ENCODE measurements around the gene CUX1. TPM values are rescaled to one million over a fixed set of nuclear protein-coding genes. Genes with fewer than 3 reads are reported as not detected.

CUX1 gene
- polyA plus RNA-seq, 4 donors, result 29.2 to 77.5 (median 32.3) TPM

DNA sequence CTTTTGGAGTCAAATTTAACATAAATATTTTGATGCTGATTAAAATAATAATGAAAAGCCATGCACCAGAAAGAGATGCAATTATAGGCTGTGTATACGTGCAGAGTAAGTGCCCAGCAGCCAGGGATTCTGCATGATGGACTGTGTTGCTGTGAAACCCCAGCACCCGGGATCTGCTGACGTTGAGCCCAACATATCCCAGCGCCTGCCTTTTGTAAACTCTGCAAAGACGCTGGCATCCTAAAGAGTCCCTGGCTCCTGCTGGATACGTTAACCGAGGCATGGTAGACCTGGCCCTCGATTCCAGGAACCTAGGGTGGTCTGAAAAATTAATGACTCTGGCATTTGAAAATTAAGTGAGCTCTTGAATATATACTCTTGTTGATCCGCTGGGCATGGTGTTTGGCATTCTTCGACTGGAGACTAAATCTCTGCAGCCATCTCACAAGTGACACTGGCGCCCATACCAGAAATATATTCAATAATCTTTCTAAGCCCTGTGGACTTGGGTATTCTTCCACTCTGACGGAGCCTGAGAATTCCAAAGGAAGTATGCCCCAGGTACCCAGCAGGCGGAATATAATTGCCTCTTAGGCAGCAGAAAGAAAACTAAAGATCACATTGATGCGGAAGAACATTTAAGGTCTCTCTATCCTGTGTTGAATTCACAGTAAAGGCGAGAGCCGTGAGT is 278.0 kb downstream of the CUX1 start:
- Histone ChIP-seq H3K27ac (ENCODE audit: low read depth in 1 of 3, low read length in 2 of 3) (no peak overlapping the region), H3K36me3 (ENCODE audit: control insufficient read depth in 3 of 3, insufficient read depth in 2 of 3, low read depth in 1 of 3, low read length in 3 of 3) (peaks cover 0 to 32% (median 2%) of the 10 kb centered on the region in 3 donors), H3K4me3 (ENCODE audit: low read depth in 1 of 3, low read length in 3 of 3) (no peak overlapping the region), H3K4me1 (ENCODE audit: control insufficient read depth in 3 of 3, insufficient read depth in 2 of 3, low read depth in 1 of 3, low read length in 2 of 3) (peaks cover 3 to 36% (median 5%) of the 10 kb centered on the region in 3 donors), H3K9me3 (ENCODE audit: control insufficient read depth in 2 of 2, insufficient read depth in 1 of 2, low read depth in 1 of 2, low read length in 1 of 2) (no peaks in the 10 kb centered on the region), H3K27me3 (ENCODE audit: control insufficient read depth in 3 of 3, insufficient read depth in 3 of 3, low read length in 3 of 3) (no peaks in the 10 kb centered on the region)
- FAIRE-seq (no peak), DNase-seq (no peak)
- WGBS, 3 donors, result 89 to 95% (median 94%) methylated on average over 16 of the region's 16 CpGs

DNA sequence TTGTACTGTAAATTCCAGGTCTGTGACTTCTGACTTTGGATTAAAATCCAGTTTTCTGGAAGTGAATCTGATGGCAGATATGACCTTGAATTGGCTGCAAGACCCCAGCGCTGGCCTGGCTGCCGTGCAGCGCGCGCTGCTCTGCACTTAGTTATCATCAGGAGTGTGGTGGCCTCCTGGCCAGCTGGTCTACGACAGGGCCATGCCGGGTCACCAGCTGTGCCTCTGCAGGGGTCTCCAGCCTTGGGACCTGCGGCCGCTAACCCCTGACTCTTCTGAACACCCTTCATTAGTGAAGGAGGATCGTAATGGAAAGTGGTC is 278.5 kb downstream of the CUX1 start:
- FAIRE-seq (no peak), DNase-seq (no peak)
- Histone ChIP-seq H3K27ac (ENCODE audit: low read depth in 1 of 3, low read length in 2 of 3) (peak overlapping the region in 1 of 3 donors; percentile 86), H3K9me3 (ENCODE audit: control insufficient read depth in 2 of 2, insufficient read depth in 1 of 2, low read depth in 1 of 2, low read length in 1 of 2) (no peaks in the 10 kb centered on the region), H3K4me1 (ENCODE audit: control insufficient read depth in 3 of 3, insufficient read depth in 2 of 3, low read depth in 1 of 3, low read length in 2 of 3) (peaks cover 3 to 36% (median 5%) of the 10 kb centered on the region in 3 donors), H3K36me3 (ENCODE audit: control insufficient read depth in 3 of 3, insufficient read depth in 2 of 3, low read depth in 1 of 3, low read length in 3 of 3) (peaks cover 3 to 37% (median 4%) of the 10 kb centered on the region in 3 donors), H3K27me3 (ENCODE audit: control insufficient read depth in 3 of 3, insufficient read depth in 3 of 3, low read length in 3 of 3) (no peaks in the 10 kb centered on the region), H3K4me3 (ENCODE audit: low read depth in 1 of 3, low read length in 3 of 3) (no peak overlapping the region)
- 91 to 97% (median 93%) methylated on average over 10 of the region's 10 CpGs for WGBS, 3 donors

DNA sequence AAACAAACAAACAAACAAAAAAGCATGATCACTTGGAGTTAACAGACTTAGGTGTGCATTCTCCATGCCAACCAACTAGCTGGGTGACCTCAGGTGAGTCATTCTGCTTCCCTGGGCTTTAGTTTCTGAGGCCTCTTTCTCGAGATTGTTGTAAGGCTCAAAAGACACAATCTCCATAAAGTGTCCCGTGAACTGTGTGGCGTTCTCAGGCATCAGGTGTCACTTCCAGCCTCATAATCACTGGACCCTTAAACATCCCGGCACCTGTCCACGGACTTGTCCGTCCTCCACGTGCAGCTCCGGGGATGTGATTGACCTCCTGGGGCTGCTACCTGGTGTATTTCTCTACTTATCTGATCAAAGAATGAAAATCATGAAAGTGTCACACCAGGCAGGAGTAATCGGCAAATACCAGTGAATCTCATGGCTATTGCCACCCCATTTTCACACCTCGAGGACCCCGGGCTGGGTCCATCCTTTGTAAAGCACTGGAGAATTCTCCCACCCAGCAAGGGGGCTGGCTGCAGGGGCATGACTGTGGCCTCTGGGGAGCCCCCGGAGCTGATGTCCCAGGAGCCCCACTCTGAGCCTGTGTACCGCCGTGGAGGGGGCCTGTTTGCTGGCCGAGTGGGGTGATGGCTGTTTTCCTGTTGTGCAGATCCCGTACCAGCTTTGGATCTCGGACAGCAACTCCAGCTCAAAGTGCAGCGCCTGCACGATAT is 279.4 kb downstream of the CUX1 start:
- no peak overlapping the region for H3K4me3 ChIP-seq (ENCODE audit: low read depth in 1 of 3, low read length in 3 of 3)
- no peaks in the 10 kb centered on the region for H3K27me3 ChIP-seq (ENCODE audit: control insufficient read depth in 3 of 3, insufficient read depth in 3 of 3, low read length in 3 of 3)
- FAIRE-seq (no peak), DNase-seq (peak; percentile 33 to 75)
- peak overlapping the region in 2 of 3 donors; percentile 26 to 86 for H3K27ac ChIP-seq (ENCODE audit: low read depth in 1 of 3, low read length in 2 of 3)
- H3K36me3 ChIP-seq (ENCODE audit: control insufficient read depth in 3 of 3, insufficient read depth in 2 of 3, low read depth in 1 of 3, low read length in 3 of 3), result peaks cover 3 to 44% (median 5%) of the 10 kb centered on the region in 3 donors
- peaks cover 3 to 36% (median 5%) of the 10 kb centered on the region in 3 donors for H3K4me1 ChIP-seq (ENCODE audit: control insufficient read depth in 3 of 3, insufficient read depth in 2 of 3, low read depth in 1 of 3, low read length in 2 of 3)
- WGBS, 3 donors, result 39 to 68% (median 51%) methylated on average over 19 of the region's 19 CpGs
- H3K9me3 ChIP-seq (ENCODE audit: control insufficient read depth in 2 of 2, insufficient read depth in 1 of 2, low read depth in 1 of 2, low read length in 1 of 2), result no peaks in the 10 kb centered on the region

DNA sequence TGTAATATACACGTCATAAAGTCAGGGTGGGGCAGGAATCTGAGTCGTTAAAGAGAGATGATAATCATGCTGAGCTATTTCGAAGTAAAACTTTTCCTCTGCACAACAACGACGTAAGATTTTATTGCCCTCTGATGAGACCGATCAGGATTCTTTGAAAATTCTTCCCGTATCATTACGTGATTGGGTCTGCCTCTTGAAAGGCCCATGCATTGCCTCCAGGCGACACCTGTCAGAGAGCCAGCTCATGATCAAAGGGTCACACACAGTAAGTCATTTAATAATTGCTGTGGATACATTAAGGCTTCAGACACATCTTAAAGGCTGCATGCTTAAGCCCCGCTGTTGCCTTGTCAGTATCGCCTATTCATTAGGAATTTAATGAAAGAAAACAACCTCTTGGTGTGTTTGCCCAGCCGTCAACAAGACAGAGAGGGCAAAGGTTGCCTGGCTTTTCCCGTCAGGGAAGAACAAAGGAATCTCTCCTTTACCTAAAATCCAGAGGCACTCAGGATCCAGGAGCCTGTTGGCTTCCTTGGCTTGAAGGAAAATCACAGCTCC is 280.3 kb downstream of the CUX1 start:
- no peaks in the 10 kb centered on the region for H3K27me3 ChIP-seq (ENCODE audit: control insufficient read depth in 3 of 3, insufficient read depth in 3 of 3, low read length in 3 of 3)
- H3K4me3 ChIP-seq (ENCODE audit: low read depth in 1 of 3, low read length in 3 of 3), result no peak overlapping the region
- H3K27ac ChIP-seq (ENCODE audit: low read depth in 1 of 3, low read length in 2 of 3), result peak overlapping the region; percentile 33 to 86 (median 69)
- no peaks in the 10 kb centered on the region for H3K9me3 ChIP-seq (ENCODE audit: control insufficient read depth in 2 of 2, insufficient read depth in 1 of 2, low read depth in 1 of 2, low read length in 1 of 2)
- peak; percentile 81 for DNase-seq
- no peak for FAIRE-seq
- 19 to 62% (median 28%) methylated on average over 13 of the region's 13 CpGs for WGBS, 3 donors
- peaks cover 3 to 45% (median 5%) of the 10 kb centered on the region in 3 donors for H3K36me3 ChIP-seq (ENCODE audit: control insufficient read depth in 3 of 3, insufficient read depth in 2 of 3, low read depth in 1 of 3, low read length in 3 of 3)
- peaks cover 3 to 36% (median 5%) of the 10 kb centered on the region in 3 donors for H3K4me1 ChIP-seq (ENCODE audit: control insufficient read depth in 3 of 3, insufficient read depth in 2 of 3, low read depth in 1 of 3, low read length in 2 of 3)

DNA sequence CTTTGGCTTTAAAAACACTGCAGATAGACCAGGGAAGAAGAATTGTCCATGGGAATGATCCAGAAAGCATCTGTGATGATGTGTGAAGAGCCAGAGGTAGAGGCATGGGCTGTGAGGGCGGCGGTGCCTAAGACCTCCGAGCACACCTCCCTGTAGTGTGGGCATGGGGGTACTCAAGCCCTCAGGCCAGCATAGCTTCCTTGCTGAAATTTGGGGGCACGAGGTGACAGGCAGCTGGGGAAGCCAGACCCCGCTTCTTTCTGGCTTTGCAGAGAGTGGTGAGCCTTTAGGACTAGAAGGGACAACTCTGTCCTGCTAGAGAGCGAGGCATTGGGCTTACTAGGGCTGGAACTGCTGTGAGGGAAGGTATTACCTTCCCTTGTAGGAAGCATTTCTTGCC is 281.6 kb downstream of the CUX1 start:
- FAIRE-seq (no peak), DNase-seq (no peak)
- no peaks in the 10 kb centered on the region for H3K9me3 ChIP-seq (ENCODE audit: control insufficient read depth in 2 of 2, insufficient read depth in 1 of 2, low read depth in 1 of 2, low read length in 1 of 2)
- 98 to 100% (median 99%) methylated on average over 6 of the region's 6 CpGs for WGBS, 3 donors
- H3K36me3 ChIP-seq (ENCODE audit: control insufficient read depth in 3 of 3, insufficient read depth in 2 of 3, low read depth in 1 of 3, low read length in 3 of 3), result peaks cover 3 to 53% (median 5%) of the 10 kb centered on the region in 3 donors
- no peak overlapping the region for H3K4me3 ChIP-seq (ENCODE audit: low read depth in 1 of 3, low read length in 3 of 3)
- H3K27me3 ChIP-seq (ENCODE audit: control insufficient read depth in 3 of 3, insufficient read depth in 3 of 3, low read length in 3 of 3), result no peaks in the 10 kb centered on the region
- H3K27ac ChIP-seq (ENCODE audit: low read depth in 1 of 3, low read length in 2 of 3), result peak overlapping the region in 1 of 3 donors; percentile 12
- peaks cover 0 to 28% (median 0%) of the 10 kb centered on the region in 3 donors for H3K4me1 ChIP-seq (ENCODE audit: control insufficient read depth in 3 of 3, insufficient read depth in 2 of 3, low read depth in 1 of 3, low read length in 2 of 3)

DNA sequence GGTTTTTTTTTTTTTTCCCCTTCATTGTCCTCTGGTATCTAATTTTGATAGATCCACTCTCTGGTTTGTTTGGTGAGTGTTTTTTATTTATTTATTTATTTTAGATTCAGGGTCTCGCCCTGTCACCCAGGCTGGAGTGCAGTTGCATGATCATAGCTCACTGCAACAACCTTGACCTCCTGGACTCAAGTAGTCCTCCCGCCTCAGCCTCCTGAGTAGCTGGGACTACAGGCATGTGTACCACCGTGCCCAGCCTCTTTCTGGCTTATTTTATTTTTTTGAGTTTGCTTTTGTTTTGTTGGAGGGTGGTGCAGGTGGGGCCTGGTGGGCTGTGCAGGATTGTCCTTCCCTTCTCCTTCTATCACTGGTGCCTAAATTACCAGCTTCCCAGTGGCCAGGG is 282.0 kb downstream of the CUX1 start:
- Histone ChIP-seq H3K27me3 (ENCODE audit: control insufficient read depth in 3 of 3, insufficient read depth in 3 of 3, low read length in 3 of 3) (no peaks in the 10 kb centered on the region), H3K9me3 (ENCODE audit: control insufficient read depth in 2 of 2, insufficient read depth in 1 of 2, low read depth in 1 of 2, low read length in 1 of 2) (no peaks in the 10 kb centered on the region), H3K27ac (ENCODE audit: low read depth in 1 of 3, low read length in 2 of 3) (no peak overlapping the region), H3K4me3 (ENCODE audit: low read depth in 1 of 3, low read length in 3 of 3) (no peak overlapping the region), H3K4me1 (ENCODE audit: control insufficient read depth in 3 of 3, insufficient read depth in 2 of 3, low read depth in 1 of 3, low read length in 2 of 3) (peaks cover 0 to 25% (median 0%) of the 10 kb centered on the region in 3 donors), H3K36me3 (ENCODE audit: control insufficient read depth in 3 of 3, insufficient read depth in 2 of 3, low read depth in 1 of 3, low read length in 3 of 3) (peaks cover 3 to 56% (median 7%) of the 10 kb centered on the region in 3 donors)
- WGBS, 3 donors, result 95 to 97% (median 96%) methylated on average over 3 of the region's 3 CpGs
- DNase-seq (no peak), FAIRE-seq (no peak)

DNA sequence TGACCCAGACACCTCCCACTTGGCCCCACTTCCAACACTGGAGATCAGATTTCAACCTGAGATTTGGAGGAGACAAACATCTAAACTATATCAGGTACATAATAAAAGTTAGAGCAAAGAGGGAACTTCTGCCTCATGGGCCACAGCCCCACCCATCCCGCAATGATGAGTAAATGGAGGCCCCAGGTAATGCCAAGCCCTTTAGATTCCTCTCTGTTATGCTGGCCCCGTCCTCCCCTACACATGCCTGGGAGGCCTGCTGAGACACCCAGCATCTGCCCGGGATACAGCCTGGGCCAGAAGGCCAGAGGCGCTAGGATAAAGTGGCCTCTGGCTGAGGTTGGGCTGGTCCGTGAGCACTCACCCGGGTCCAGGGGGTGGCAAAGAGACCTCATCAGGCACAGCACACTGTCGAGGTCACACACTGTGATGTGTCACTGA is 283.7 kb downstream of the CUX1 start:
- 94 to 96% (median 96%) methylated on average over 7 of the region's 7 CpGs for WGBS, 3 donors
- H3K27me3 ChIP-seq (ENCODE audit: control insufficient read depth in 3 of 3, insufficient read depth in 3 of 3, low read length in 3 of 3), result no peaks in the 10 kb centered on the region
- no peak overlapping the region for H3K4me3 ChIP-seq (ENCODE audit: low read depth in 1 of 3, low read length in 3 of 3)
- H3K9me3 ChIP-seq (ENCODE audit: control insufficient read depth in 2 of 2, insufficient read depth in 1 of 2, low read depth in 1 of 2, low read length in 1 of 2), result no peaks in the 10 kb centered on the region
- no peak overlapping the region for H3K27ac ChIP-seq (ENCODE audit: low read depth in 1 of 3, low read length in 2 of 3)
- H3K4me1 ChIP-seq (ENCODE audit: control insufficient read depth in 3 of 3, insufficient read depth in 2 of 3, low read depth in 1 of 3, low read length in 2 of 3), result peaks cover 0 to 21% (median 0%) of the 10 kb centered on the region in 3 donors
- FAIRE-seq (no peak), DNase-seq (no peak)
- peaks cover 3 to 63% (median 9%) of the 10 kb centered on the region in 3 donors for H3K36me3 ChIP-seq (ENCODE audit: control insufficient read depth in 3 of 3, insufficient read depth in 2 of 3, low read depth in 1 of 3, low read length in 3 of 3)

DNA sequence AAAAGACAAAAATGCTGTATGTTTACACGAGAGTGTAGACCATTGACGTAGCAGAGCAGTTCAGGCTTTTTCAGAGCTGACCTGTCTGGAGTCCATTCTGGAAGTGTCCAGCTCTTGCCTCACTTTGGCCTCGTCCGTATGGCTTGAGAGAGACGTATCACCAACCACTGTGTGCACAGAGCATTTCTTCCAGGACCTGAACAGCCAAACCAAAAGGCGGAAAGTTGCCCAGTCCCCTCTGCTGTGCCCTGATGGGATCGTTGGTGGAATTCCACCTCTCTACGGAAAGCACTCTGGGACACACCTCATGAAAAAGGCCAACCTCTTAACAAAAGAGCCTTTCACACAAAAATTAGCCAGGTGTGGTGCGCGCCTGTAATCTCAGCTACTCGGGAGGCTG is 284.5 kb downstream of the CUX1 start:
- FAIRE-seq, result no peak
- Histone ChIP-seq H3K4me3 (ENCODE audit: low read depth in 1 of 3, low read length in 3 of 3) (no peak overlapping the region), H3K27ac (ENCODE audit: low read depth in 1 of 3, low read length in 2 of 3) (no peak overlapping the region), H3K9me3 (ENCODE audit: control insufficient read depth in 2 of 2, insufficient read depth in 1 of 2, low read depth in 1 of 2, low read length in 1 of 2) (no peaks in the 10 kb centered on the region), H3K36me3 (ENCODE audit: control insufficient read depth in 3 of 3, insufficient read depth in 2 of 3, low read depth in 1 of 3, low read length in 3 of 3) (peaks cover 8 to 71% (median 15%) of the 10 kb centered on the region in 3 donors), H3K4me1 (ENCODE audit: control insufficient read depth in 3 of 3, insufficient read depth in 2 of 3, low read depth in 1 of 3, low read length in 2 of 3) (peaks cover 0 to 19% (median 0%) of the 10 kb centered on the region in 3 donors), H3K27me3 (ENCODE audit: control insufficient read depth in 3 of 3, insufficient read depth in 3 of 3, low read length in 3 of 3) (no peaks in the 10 kb centered on the region)
- no peak for DNase-seq
- WGBS, 3 donors, result 89 to 91% (median 90%) methylated on average over 11 of the region's 11 CpGs

All from small intestine (tissue), 7 donors.